K562 (cell line): ENCODE results near the gene FYB1. TPM values are rescaled to one million over a fixed set of nuclear protein-coding genes. Genes with fewer than 3 reads are reported as not detected.

Experiments used
- CEBPG ChIP-seq, 3 experiments: fragments of 200-800 bp in 1 of 3; sonication (Bioruptor generic) in 1 of 3; sonication (generic) in 1 of 3; formaldehyde crosslinking in 1 of 3; IDR thresholded peaks in 2 of 3; conservative IDR thresholded peaks in 1 of 3; 2 replicates each; pipeline versions ENCODE4 v1.6.1 to v1.8.0; 2016 to 2022; ENCODE audit warnings: missing compliant biosample characterization in 2 of 3, missing genetic modification characterization in 2 of 3, mild to moderate bottlenecking in 1 of 3, missing genetic modification reagents in 1 of 3
- HMGN3 ChIP-seq: IDR thresholded peaks from 2 replicates; pipeline ENCODE4 v1.6.1; 2011; ENCODE audit warnings: borderline replicate concordance, low read depth, mild to moderate bottlenecking, mixed read lengths, low read length; ENCODE audit not compliant: insufficient read length; ENCODE audit errors: extremely low read depth
- MCM3 ChIP-seq: fragments of 450-650 bp; IDR thresholded peaks from 2 replicates; pipeline ENCODE4 v1.6.1; 2016
- NR3C1 ChIP-seq: sonication (generic); formaldehyde crosslinking; IDR thresholded peaks from 2 replicates; pipeline ENCODE4 v1.8.1; 2022; ENCODE audit warnings: missing genetic modification reagents
- POLR2B ChIP-seq: fragments of 450-650 bp; IDR thresholded peaks from 2 replicates; pipeline ENCODE4 v1.6.1; 2018; ENCODE audit warnings: low read depth; ENCODE audit not compliant: partially characterized antibody
- PTBP1 ChIP-seq: fragments of 200-400 bp; formaldehyde crosslinking; IDR thresholded peaks from 2 replicates; pipeline ENCODE4 v1.6.1; 2017; ENCODE audit warnings: low read depth, low read length
- RBM39 ChIP-seq: fragments of 200-400 bp; formaldehyde crosslinking; optimal IDR thresholded peaks from 2 replicates; pipeline ENCODE3; 2018; ENCODE audit warnings: low read depth, low read length
- REST ChIP-seq, 2 experiments: fragments of 450-650 bp; formaldehyde crosslinking in 1 of 2; IDR thresholded peaks; 2 replicates each; pipeline versions ENCODE4 v1.4.0 to v1.6.1; 2014 to 2020; ENCODE audit warnings: mild to moderate bottlenecking in 2 of 2, borderline replicate concordance in 1 of 2, low read depth in 1 of 2
- TRIM28 ChIP-seq: fragments of 450-650 bp; IDR thresholded peaks from 2 replicates; pipeline ENCODE4 v1.6.1; 2017
- ZNF253 ChIP-seq: fragments of 250-450 bp; sonication (Bioruptor Pico); conservative IDR thresholded peaks from 2 replicates; pipeline ENCODE4 v1.6.1; 2021; ENCODE audit warnings: mild to moderate bottlenecking
- ZNF518B ChIP-seq: fragments of 250-450 bp; sonication (Bioruptor Pico); IDR thresholded peaks from 2 replicates; pipeline ENCODE4 v1.5.0; 2021; ENCODE audit warnings: mild to moderate bottlenecking, moderate library complexity
- polyA plus RNA-seq, 8 experiments: library from polyadenylated mRNA; depleted of rRNA in 4 of 8; stranded (reverse) in 5 of 8; unstranded in 3 of 8; fragments of >200 nt; fragmentation: Nextera tagmentation in 2 of 8; fragmentation: Illumina TruSeq in 1 of 8; extraction: Ambion mirVana in 2 of 8; extraction: Trizol in 1 of 8; gene quantifications; 2 replicates each; pipeline versions ENCODE4 v1.2.1 to v1.2.3, GENCODE V29; 2011 to 2014; ENCODE audit warnings: inconsistent platforms in 1 of 8, missing spikeins in 1 of 8
- total RNA-seq, 7 experiments: library from RNA; depleted of rRNA in 6 of 7; stranded (reverse); fragments of >200 nt in 6 of 7; fragmentation: Illumina TruSeq in 2 of 7; extraction: Trizol in 2 of 7; gene quantifications; 2 replicates each; pipeline versions ENCODE4 v1.2.1 to v1.2.3, GENCODE V29; 2011 to 2021; ENCODE audit warnings: low replicate concordance in 1 of 7
- TF ChIP-seq, protein P1 (sequence below): fragments of 450-650 bp; IDR thresholded peaks from 2 replicates; pipeline ENCODE4 v1.6.1; 2016; ENCODE audit warnings: missing biosample characterization, missing genetic modification characterization
- TF ChIP-seq, protein P2 (sequence below): fragments of 450-650 bp; IDR thresholded peaks from one replicate; pipeline ENCODE4 v1.6.1; 2018; ENCODE audit warnings: mild to moderate bottlenecking, moderate library complexity; ENCODE audit not compliant: partially characterized antibody

The FYB1 gene
- total and polyA plus RNA-seq, 9 of the 15 experiments (the other 6 are each of a cell fraction or from before 2014, with no cell fraction given) = 4.7 to 31.5 (median 9.7) TPM

GRCh38 chr5:39076101-39076756, 143.1 kb downstream of the FYB1 start (continued):
- no peak for TF ChIP-seq REST (IDR thresholded peaks at IDR 0.05; ENCODE audit: borderline replicate concordance)
- TF ChIP-seq REST (CRISPR knock-in tag; IDR thresholded peaks at IDR 0.05; ENCODE audit: low read depth) = no peak
- TF ChIP-seq HMGN3 = no peak
- no peak for TF ChIP-seq PTBP1
- TF ChIP-seq RBM39 = no peak
- TF ChIP-seq NR3C1 (CRISPR knock-in tag) = no peak
- no peak for TF ChIP-seq TRIM28
- no peak for TF ChIP-seq MCM3
- no peak for TF ChIP-seq POLR2B
- TF ChIP-seq, protein P1, sequence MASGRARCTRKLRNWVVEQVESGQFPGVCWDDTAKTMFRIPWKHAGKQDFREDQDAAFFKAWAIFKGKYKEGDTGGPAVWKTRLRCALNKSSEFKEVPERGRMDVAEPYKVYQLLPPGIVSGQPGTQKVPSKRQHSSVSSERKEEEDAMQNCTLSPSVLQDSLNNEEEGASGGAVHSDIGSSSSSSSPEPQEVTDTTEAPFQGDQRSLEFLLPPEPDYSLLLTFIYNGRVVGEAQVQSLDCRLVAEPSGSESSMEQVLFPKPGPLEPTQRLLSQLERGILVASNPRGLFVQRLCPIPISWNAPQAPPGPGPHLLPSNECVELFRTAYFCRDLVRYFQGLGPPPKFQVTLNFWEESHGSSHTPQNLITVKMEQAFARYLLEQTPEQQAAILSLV = no peak
- no peak for TF ChIP-seq CEBPG (CRISPR knock-in tag; IDR thresholded peaks at IDR 0.05)
- no peak for TF ChIP-seq CEBPG (tag; conservative IDR thresholded peaks at IDR 0.05 in 1 of 2, IDR thresholded peaks at IDR 0.05 in 1 of 2)
- TF ChIP-seq ZNF518B = no peak
- TF ChIP-seq, protein P2, sequence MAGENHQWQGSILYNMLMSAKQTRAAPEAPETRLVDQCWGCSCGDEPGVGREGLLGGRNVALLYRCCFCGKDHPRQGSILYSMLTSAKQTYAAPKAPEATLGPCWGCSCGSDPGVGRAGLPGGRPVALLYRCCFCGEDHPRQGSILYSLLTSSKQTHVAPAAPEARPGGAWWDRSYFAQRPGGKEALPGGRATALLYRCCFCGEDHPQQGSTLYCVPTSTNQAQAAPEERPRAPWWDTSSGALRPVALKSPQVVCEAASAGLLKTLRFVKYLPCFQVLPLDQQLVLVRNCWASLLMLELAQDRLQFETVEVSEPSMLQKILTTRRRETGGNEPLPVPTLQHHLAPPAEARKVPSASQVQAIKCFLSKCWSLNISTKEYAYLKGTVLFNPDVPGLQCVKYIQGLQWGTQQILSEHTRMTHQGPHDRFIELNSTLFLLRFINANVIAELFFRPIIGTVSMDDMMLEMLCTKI = no peak
- TF ChIP-seq ZNF253 (CRISPR knock-in tag) = no peak
